GM21515 (cell line): ENCODE results near the gene CNPY2.

Experiments
- ATAC-seq: cut with Tn5 transposase; IDR thresholded peaks from one replicate; pipeline ENCODE4 v1.9.1; 2021; ENCODE audit not compliant: unreplicated experiment

CNPY2 gene

DNA sequence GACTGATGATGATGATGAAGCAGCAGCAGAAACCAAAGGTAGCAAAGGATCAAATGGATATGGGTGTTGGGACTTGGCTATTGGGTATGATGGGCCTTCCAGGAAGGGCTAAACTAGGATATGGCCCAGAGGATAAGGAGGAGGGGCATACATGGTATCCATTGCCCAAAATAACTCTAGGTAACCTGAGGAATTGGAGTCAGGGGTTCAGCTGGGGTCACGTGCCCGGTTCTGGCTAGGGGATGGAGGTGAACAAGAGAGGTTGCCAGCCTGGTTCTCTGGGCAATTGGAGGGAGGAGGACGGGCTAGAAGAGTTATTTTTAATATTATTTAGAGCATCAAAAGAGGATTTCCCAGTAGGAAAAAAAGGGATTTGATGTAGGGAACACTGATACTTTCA, 54.9 kb downstream of the CNPY2 start:
- ATAC-seq = no peak

DNA sequence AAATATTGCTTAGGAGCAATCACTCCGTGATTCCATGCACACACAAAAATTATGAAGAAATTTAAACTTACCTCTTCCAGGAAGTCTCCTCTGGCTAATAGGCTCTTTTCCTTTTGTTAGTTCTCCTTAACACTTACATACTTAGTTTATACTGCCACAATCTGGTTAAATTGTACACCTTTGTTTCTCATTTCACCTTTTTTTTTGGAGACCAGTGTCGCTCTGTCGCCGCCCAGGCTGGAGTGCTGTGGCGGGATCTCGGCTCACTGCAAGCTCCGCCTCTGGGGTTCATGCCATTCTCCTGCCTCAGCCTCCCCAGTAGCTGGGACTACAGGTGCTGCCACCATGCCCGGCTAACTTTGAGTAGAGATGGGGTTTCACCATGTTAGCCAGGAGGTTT, 55.4 kb downstream of the CNPY2 start:
- no peak for ATAC-seq
